ENCODE data around the gene GRM7.

DNA sequence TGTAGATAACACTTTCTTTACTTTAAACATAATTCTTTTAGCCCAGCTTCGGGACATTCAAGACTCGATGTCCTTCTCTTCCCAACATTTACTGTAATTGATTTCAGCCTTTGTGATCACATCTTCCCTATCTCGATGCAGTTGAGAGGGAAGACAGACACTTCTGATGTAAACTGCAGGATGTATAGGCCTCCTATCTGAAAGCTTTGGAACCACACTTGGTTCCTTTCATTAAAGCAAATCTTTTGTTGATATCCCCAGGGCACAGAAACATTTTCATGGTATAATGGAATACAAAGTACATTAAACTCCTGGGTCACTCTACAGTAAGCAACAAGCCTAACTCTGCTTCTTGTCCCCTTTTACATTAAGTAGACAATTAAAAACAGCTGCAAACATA, 6.4 kb downstream of the GRM7 start:
- TF ChIP-seq, protein P1, sequence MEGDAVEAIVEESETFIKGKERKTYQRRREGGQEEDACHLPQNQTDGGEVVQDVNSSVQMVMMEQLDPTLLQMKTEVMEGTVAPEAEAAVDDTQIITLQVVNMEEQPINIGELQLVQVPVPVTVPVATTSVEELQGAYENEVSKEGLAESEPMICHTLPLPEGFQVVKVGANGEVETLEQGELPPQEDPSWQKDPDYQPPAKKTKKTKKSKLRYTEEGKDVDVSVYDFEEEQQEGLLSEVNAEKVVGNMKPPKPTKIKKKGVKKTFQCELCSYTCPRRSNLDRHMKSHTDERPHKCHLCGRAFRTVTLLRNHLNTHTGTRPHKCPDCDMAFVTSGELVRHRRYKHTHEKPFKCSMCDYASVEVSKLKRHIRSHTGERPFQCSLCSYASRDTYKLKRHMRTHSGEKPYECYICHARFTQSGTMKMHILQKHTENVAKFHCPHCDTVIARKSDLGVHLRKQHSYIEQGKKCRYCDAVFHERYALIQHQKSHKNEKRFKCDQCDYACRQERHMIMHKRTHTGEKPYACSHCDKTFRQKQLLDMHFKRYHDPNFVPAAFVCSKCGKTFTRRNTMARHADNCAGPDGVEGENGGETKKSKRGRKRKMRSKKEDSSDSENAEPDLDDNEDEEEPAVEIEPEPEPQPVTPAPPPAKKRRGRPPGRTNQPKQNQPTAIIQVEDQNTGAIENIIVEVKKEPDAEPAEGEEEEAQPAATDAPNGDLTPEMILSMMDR (conservative IDR thresholded peaks at IDR 0.05; ENCODE audit: low read length): no peak
- no peak for TF ChIP-seq EZH2phosphoT487 (IDR thresholded peaks at IDR 0.05; ENCODE audit: borderline replicate concordance, low read depth, low read length)
